Activated naive CD4-positive, alpha-beta T cell treated with anti-CD3 and anti-CD28 coated beads, Interleukin-2, amount 10 ng/mL, durations not matched to agents 7 days and 5 days (primary cell): Measurements from ENCODE around the gene SLC37A1.

Source experiments
- CTCF ChIA-PET: fragments of 350-600 bp; sonication (Branson Sonifier 250); formaldehyde crosslinking; loops from one replicate; lab custom pipeline; 2021; ENCODE audit warnings: antibody characterized with exemption; lab: Charles Lee
- DNase-seq: peaks from one replicate; pipeline ENCODE4 v3.0.0-alpha.2; 2020
- H3K27ac Mint-ChIP-seq: one replicate; pipeline ENCODE4 v1.8.0; 2021; ENCODE audit warnings: mild to moderate bottlenecking, moderate library complexity, mixed read lengths
- H3K27me3 Mint-ChIP-seq: one replicate; pipeline ENCODE4 v1.8.0; 2021; ENCODE audit warnings: mild to moderate bottlenecking, mixed read lengths
- H3K36me3 Mint-ChIP-seq: one replicate; pipeline ENCODE4 v1.8.0; 2021; ENCODE audit warnings: mixed read lengths
- H3K4me1 Mint-ChIP-seq: one replicate; pipeline ENCODE4 v1.8.0; 2021; ENCODE audit warnings: mixed read lengths
- H3K4me3 Mint-ChIP-seq: one replicate; pipeline ENCODE4 v1.8.0; 2021; ENCODE audit warnings: mild to moderate bottlenecking, moderate library complexity, mixed read lengths
- H3K9me3 Mint-ChIP-seq: one replicate; pipeline ENCODE4 v1.8.0; 2021; ENCODE audit warnings: mixed read lengths

Gene SLC37A1

DNA sequence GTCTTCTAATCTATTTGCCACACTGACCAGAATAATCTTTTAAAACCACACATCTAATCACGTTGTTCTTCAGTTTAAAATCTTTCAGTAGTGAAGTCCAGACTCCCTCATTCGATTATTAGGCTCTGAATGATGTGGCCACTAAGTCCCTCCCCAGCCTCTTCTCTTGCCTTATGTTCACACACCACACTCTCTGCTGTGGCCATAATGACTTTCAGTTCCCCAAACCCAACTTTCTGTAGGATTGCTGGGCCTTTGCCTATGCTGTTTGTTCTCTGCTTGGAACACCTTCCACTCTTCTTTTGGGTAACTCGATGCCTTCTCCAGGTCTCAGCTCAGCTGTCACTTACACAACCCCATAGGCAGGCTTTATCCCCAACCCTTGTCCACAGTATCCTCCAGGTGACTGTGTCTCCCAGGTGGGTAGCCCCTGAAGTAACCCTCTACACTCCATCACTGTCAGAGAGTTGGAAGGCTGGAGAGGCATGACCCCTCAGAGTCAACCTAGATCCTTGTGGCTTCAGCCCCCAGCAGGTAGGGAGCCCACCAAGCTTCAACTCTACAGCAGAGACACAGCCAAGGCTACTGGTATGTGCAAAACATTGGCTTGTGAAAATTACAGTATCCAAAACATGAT lies 8.4 kb upstream of the SLC37A1 start:
- Mint-ChIP-seq H3K27me3 (peaks cover 39% of the 10 kb centered on the region), H3K9me3 (no peaks in the 10 kb centered on the region), H3K4me3 (no peak overlapping the region), H3K36me3 (no peaks in the 10 kb centered on the region), H3K4me1 (peaks cover 11% of the 10 kb centered on the region), H3K27ac (no peak overlapping the region)
- CTCF ChIA-PET = no interaction called here
- no peak for DNase-seq

GRCh38 chr21:42507418-42507817 lies 6.2 kb upstream of the SLC37A1 start:
- H3K36me3 Mint-ChIP-seq = no peaks in the 10 kb centered on the region
- peaks cover 14% of the 10 kb centered on the region for H3K4me1 Mint-ChIP-seq
- H3K27ac Mint-ChIP-seq = no peak overlapping the region
- no peak for DNase-seq
- no peaks in the 10 kb centered on the region for H3K9me3 Mint-ChIP-seq
- peaks cover 34% of the 10 kb centered on the region for H3K27me3 Mint-ChIP-seq
- CTCF ChIA-PET = no interaction called here
- H3K4me3 Mint-ChIP-seq = no peak overlapping the region

DNA sequence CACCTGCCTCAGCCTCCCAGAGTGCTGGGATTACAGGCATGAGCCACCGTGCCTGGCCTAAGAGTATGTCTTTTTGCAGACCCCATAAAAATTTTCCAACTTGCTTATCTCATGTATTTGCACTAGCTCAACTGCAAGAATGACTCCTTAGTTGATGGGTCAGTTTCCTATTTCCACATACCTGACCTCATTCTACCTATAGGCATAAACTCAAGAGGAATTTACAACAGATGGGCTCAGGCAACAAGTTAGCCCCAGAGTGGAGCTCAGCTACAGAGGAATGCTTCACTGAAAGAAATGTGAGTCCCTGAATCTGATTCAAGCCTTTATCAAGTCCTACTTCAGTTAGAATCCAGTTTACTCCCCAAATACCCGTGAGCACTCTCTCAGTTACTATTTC lies 5.3 kb upstream of the SLC37A1 start:
- no peak for DNase-seq
- no peaks in the 10 kb centered on the region for H3K36me3 Mint-ChIP-seq
- H3K27ac Mint-ChIP-seq = no peak overlapping the region
- peaks cover 36% of the 10 kb centered on the region for H3K27me3 Mint-ChIP-seq
- peaks cover 15% of the 10 kb centered on the region for H3K4me1 Mint-ChIP-seq
- CTCF ChIA-PET = no interaction called here
- no peak overlapping the region for H3K4me3 Mint-ChIP-seq
- H3K9me3 Mint-ChIP-seq = no peaks in the 10 kb centered on the region

DNA sequence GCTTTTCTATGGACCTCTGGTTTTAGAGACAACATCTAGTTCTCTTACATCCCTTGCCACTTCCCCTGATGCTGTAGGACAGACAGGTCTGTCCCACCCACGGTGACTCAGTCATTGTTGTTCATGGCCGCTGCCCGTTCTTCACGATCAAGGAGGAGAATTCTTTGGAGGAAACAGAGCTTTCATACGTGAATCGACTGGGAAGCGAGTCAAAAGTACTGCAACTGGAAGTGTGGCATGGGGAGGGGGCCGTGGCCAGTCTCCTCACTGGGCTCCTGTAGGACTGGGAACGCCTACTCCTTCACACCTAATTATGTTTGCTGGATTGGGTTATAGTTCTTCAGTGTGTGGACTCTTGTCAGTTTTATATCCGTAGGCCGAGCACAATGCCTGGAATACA lies 4.4 kb upstream of the SLC37A1 start:
- Mint-ChIP-seq H3K4me3 (no peak overlapping the region), H3K27ac (no peak overlapping the region), H3K27me3 (peaks cover 36% of the 10 kb centered on the region), H3K36me3 (no peaks in the 10 kb centered on the region), H3K9me3 (no peaks in the 10 kb centered on the region), H3K4me1 (peaks cover 7% of the 10 kb centered on the region)
- CTCF ChIA-PET = interaction anchor here (0.5 kb wide), 1 partner anchor 165 kb away, joined by 3 read pairs; no protein-coding TSS in a partner anchor
- no peak for DNase-seq

DNA sequence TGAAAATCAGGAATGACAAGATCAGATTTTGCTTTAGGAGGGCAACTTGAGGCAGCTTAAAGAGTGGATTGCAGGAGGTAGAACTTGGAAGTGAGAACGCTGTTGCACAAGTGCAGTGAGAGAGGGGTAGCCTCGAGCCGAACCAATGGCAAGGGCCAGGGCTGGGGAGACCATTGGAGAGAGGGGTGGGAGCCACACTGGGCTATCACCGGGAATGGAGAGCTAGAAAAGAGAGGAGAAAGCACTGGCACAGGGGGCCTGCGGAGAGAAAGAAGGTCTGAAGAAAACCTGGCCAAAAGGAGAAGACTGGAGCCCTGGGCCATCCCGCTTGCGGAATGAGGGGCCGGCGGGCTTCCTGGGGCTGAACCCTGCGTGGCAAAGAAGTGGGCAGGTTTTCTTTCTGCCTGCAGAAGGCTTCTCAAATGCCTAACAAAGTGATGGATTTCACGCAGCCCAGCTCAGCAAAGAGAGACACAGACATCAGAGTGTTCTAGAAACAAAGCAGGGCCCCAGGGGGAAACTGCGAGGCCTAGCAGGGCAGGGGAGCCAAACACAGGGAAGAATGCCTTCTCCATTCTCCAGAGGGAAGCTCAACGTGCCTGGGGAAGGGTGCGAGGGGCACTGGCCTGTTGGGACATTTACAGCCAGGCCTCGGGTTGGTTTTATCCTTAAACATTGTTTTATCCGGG lies 1.2 kb upstream of the SLC37A1 start:
- Mint-ChIP-seq H3K4me3 (peak overlapping the region; percentile 35), H3K27me3 (peaks cover 18% of the 10 kb centered on the region), H3K9me3 (no peaks in the 10 kb centered on the region), H3K36me3 (peaks cover 17% of the 10 kb centered on the region), H3K27ac (peak overlapping the region; percentile 50), H3K4me1 (peaks cover 30% of the 10 kb centered on the region)
- no peak for DNase-seq
- CTCF ChIA-PET = no interaction called here

DNA sequence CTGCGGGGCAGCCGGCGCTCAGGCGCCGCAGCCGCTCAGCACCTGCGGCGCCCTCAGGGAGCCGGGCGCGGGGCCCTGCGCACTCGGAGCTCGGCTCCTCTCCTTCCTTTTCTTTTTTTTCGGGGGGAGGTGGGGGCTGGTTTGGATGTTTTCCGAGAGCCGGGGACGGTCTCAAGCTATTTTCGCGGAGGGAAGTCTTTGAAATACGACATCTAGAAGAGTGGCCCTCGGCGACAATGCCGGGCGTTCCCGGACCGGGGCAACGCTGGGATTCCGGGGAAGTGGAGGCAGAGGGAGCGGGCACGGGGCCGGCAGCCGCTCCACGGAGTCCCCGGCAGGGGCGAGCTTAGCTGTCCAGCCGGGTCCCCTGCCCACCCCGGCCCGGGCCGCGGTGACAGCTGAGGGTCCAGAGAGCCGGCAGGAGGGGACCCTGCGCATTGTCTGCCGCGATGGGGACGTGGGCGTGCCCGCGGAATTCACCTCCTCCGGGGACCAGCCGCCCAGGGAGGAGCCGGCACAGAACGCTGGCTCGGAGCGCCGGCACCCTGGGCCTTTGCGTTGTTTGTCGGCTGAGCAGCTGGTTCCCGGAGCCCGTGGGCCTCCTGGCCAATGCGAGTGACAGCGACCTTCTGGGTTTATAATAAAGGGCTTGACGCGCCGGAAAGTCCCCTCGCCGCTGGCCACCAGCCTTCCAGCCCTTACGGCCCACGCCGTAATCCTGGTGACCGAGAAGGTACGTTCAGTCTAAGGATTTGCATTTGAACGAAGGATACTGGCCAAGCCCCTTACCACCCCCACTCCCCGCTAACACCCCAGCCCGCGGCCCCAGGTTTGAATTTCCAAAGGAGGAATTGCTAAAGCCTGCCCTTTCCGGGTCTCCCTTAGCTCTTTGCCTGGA lies 582 bp downstream of the SLC37A1 start:
- peaks cover 32% of the 10 kb centered on the region for H3K4me1 Mint-ChIP-seq
- DNase-seq = peak; percentile 72
- peaks cover 34% of the 10 kb centered on the region for H3K36me3 Mint-ChIP-seq
- H3K9me3 Mint-ChIP-seq = no peaks in the 10 kb centered on the region
- peak overlapping the region; percentile 75 for H3K4me3 Mint-ChIP-seq
- H3K27ac Mint-ChIP-seq = peak overlapping the region; percentile 81
- H3K27me3 Mint-ChIP-seq = peaks cover 10% of the 10 kb centered on the region
- CTCF ChIA-PET = interaction anchor here (0.9 to 1.5 kb wide), 4 partner anchors 10 to 46 kb away, joined by 3 to 6 read pairs (median 4); no protein-coding TSS in a partner anchor

GRCh38 chr21:42514883-42515228 lies 1.2 kb downstream of the SLC37A1 start:
- Mint-ChIP-seq H3K4me3 (peak overlapping the region; percentile 75), H3K4me1 (peaks cover 33% of the 10 kb centered on the region)
- CTCF ChIA-PET = interaction anchor here (0.9 to 1.5 kb wide), 4 partner anchors 10 to 47 kb away, joined by 3 to 6 read pairs (median 4); no protein-coding TSS in a partner anchor

GRCh38 chr21:42515708-42516502 lies 2.3 kb downstream of the SLC37A1 start:
- Mint-ChIP-seq H3K4me3 (peak overlapping the region; percentile 75), H3K9me3 (no peaks in the 10 kb centered on the region), H3K36me3 (peaks cover 51% of the 10 kb centered on the region), H3K4me1 (peaks cover 40% of the 10 kb centered on the region), H3K27me3 (peaks cover 9% of the 10 kb centered on the region), H3K27ac (peak overlapping the region; percentile 46)
- CTCF ChIA-PET = no interaction called here
- no peak for DNase-seq

More at GRCh38 chr21:42514883-42515228, 1.2 kb downstream of the SLC37A1 start:
- Mint-ChIP-seq H3K36me3 (peaks cover 40% of the 10 kb centered on the region), H3K27ac (peak overlapping the region; percentile 73), H3K27me3 (peaks cover 9% of the 10 kb centered on the region), H3K9me3 (no peaks in the 10 kb centered on the region)
- no peak for DNase-seq

- DNase-seq = no peak
- CTCF ChIA-PET = no interaction called here
- H3K9me3 Mint-ChIP-seq = no peaks in the 10 kb centered on the region
- H3K36me3 Mint-ChIP-seq = peaks cover 71% of the 10 kb centered on the region
- peaks cover under 1% of the 10 kb centered on the region for H3K27me3 Mint-ChIP-seq
- peaks cover 34% of the 10 kb centered on the region for H3K4me1 Mint-ChIP-seq
- H3K27ac Mint-ChIP-seq = no peak overlapping the region
- H3K4me3 Mint-ChIP-seq = no peak overlapping the region
Observed at GRCh38 chr21:42518215-42518614, 4.6 kb downstream of the SLC37A1 start.

DNA sequence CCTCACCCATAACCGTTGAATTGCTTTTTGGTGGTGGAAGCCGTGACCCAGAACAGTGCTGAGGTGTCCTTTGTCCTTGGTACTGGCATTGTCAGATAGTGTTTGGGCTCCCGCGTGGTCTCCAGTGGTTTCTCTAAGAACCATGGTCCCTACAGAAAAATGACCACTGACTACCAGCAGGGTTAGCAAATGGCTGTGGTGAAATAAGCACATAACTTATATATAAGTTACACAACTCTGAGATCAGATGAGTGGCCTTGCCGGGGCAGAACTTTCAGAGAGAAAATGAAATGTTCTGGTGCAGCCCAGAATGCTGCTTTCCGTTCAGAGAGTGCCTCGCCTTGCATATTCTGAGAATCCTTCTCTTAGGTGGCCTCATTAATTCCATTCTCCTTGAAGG lies 5.0 kb downstream of the SLC37A1 start:
- CTCF ChIA-PET = no interaction called here
- Mint-ChIP-seq H3K4me3 (no peak overlapping the region), H3K27me3 (no peaks in the 10 kb centered on the region), H3K4me1 (peaks cover 33% of the 10 kb centered on the region), H3K27ac (no peak overlapping the region), H3K9me3 (no peaks in the 10 kb centered on the region), H3K36me3 (peaks cover 74% of the 10 kb centered on the region)
- no peak for DNase-seq

DNA sequence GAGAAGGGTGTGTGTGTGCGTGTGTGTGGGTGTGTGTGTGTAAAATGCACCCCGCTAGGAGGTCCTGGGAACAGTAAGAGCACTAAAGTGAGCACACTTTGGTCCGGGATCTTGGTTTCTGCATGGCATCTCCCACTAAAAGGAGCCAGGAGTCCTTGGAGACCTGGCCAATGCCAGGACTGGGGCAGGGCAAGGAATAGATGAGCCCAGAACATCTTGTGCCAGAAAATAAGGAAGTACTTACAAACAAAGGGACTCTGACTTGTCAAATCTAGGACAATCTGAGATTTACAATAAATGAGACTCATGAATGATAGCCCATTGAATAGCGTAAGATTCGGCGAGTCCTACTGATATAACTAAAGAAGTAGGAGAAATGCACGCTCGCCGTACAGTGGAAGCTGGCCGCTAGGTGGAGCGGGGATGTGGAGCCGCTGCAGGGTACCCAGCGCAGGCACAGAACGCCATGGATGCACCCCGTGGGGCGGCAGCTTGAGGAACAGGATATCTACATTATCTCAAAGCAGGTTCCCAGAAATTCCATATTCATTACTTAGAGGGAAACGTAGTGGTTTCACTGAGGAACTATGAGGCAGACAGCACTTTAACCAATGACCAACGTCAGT lies 7.1 kb downstream of the SLC37A1 start:
- Mint-ChIP-seq H3K4me3 (no peak overlapping the region), H3K9me3 (no peaks in the 10 kb centered on the region), H3K4me1 (peaks cover 43% of the 10 kb centered on the region), H3K27ac (no peak overlapping the region), H3K36me3 (peaks cover 88% of the 10 kb centered on the region), H3K27me3 (no peaks in the 10 kb centered on the region)
- no peak for DNase-seq
- CTCF ChIA-PET = no interaction called here

GRCh38 chr21:42521384-42521783 lies 7.7 kb downstream of the SLC37A1 start:
- no peaks in the 10 kb centered on the region for H3K9me3 Mint-ChIP-seq
- CTCF ChIA-PET = no interaction called here
- peaks cover 91% of the 10 kb centered on the region for H3K36me3 Mint-ChIP-seq
- no peak overlapping the region for H3K4me3 Mint-ChIP-seq
- H3K27ac Mint-ChIP-seq = no peak overlapping the region
- H3K4me1 Mint-ChIP-seq = peaks cover 44% of the 10 kb centered on the region
- no peak for DNase-seq
- H3K27me3 Mint-ChIP-seq = no peaks in the 10 kb centered on the region

DNA sequence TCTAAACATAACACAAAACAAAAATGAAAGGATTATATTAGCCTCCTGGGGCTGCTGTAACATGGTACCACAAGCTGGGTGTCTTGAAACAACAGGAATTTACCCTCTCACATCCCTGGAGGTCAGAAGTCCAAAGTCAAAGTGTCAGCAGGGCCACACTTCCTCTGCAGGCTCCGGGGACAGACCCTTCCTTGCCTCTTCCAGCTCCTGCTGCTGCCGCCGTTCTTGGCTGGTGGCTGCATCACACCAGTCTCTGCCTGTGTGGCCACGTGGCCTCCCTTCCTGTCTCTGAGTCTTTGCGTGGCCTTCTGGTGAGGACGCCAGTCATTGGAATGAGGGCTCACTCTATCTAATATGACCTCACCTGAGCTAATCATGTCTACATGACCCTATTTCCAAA lies 8.2 kb downstream of the SLC37A1 start:
- Mint-ChIP-seq H3K9me3 (no peaks in the 10 kb centered on the region), H3K27me3 (no peaks in the 10 kb centered on the region), H3K4me1 (peaks cover 44% of the 10 kb centered on the region), H3K36me3 (peaks cover 90% of the 10 kb centered on the region), H3K27ac (no peak overlapping the region), H3K4me3 (no peak overlapping the region)
- DNase-seq = no peak
- CTCF ChIA-PET = no interaction called here
